ENCODE results near the gene AFM. TPM values are rescaled to one million over a fixed set of nuclear protein-coding genes. Genes with fewer than 3 reads are reported as not detected.

AFM gene
- total RNA-seq, 1 experiment from 2014 or later = not detected

DNA sequence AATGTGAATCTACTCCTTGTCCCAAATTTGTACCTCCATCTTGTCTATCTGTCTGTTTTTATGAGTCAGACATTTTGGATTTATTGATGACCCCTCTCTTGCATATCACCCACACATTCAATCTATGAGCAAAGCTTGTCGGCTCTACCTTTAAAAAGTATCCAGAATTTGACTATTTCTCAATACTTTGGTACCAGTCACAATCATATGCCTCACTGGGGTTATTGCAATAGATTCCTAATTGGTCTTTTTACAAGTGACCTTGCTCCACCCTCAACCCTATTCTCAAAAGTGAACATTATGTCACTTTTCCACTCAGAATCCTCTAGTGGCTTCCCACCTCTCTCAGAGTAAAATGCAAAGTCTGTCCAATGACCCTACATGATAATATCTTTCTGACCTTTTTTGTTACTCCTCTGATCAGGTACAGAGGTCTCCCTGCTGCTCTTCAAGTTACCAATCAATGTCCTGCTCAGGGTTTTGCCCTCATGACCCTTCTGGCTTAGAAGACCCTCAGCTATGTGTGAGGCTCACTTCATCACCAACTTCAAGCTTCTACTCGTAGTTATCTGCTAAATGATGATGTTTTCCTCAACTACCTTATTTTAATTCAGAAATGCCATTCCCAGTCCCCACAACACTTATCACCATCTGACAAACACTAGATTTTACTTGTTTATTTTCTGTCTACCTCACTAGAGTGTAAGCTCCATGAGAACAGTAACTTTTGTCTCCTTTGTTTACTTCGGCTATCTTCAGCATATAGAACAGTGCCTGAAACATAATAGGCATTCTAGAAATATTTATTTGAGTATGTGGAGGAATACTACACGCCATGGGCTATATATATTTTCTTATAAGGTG lies 23.1 kb upstream of the AFM start:
- Mint-ChIP-seq H3K27ac (no peak overlapping the region), H3K4me3 (no peak overlapping the region), H3K9me3 (peaks cover 6 to 9% of the 10 kb centered on the region in 2 experiments; a peak in 3 of 5 replicates), H3K4me1 (peaks cover 12 to 14% of the 10 kb centered on the region in 2 experiments), H3K36me3 (ENCODE audit: insufficient read depth in 1 of 3, low read depth in 3 of 3) (peaks cover 16 to 34% (median 19%) of the 10 kb centered on the region in 3 experiments), H3K27me3 (ENCODE audit: low read depth) (no peaks in the 10 kb centered on the region)
- Histone ChIP-seq H3K14ac (ENCODE audit: insufficient read depth, low read length) (no peak overlapping the region), H4K5ac (ENCODE audit: insufficient read length, low read depth, low read length) (no peak overlapping the region), H3K9ac (ENCODE audit: extremely low read depth, insufficient read length, low read length) (no peak overlapping the region), H4K20me1 (ENCODE audit: control insufficient read depth, insufficient read depth, insufficient read length) (no peaks in the 10 kb centered on the region), H2AK5ac (ENCODE audit: insufficient read length, low read length) (no peak overlapping the region), H3K4me2 (ENCODE audit: insufficient read depth, insufficient read length, low read length) (no peak overlapping the region), H3K56ac (ENCODE audit: insufficient read length, low read depth, low read length) (no peak overlapping the region), H4K8ac (replicated peaks; ENCODE audit: insufficient read length, low read depth, low read length) (no peak overlapping the region), H3K4ac (ENCODE audit: low read depth, low read length) (no peak overlapping the region), H3K23ac (ENCODE audit: insufficient read length, low read depth, low read length) (no peak overlapping the region), H3K27me3 (ENCODE audit: insufficient read depth, low read length) (no peaks in the 10 kb centered on the region), H3K79me1 (ENCODE audit: insufficient read depth, low read depth, low read length, poor library complexity, severe bottlenecking) (no peaks in the 10 kb centered on the region), H3K4me1 (ENCODE audit: insufficient read depth, low read length) (peaks cover 3% of the 10 kb centered on the region; the same call in 1 of the 2 replicates), H2BK5ac (ENCODE audit: insufficient read length, low read length) (no peak overlapping the region), H3T11ph (ENCODE audit: low read length) (no peak overlapping the region), H2AFZ (ENCODE audit: low read length) (no peak overlapping the region), H2BK15ac (ENCODE audit: low read depth, low read length) (no peak overlapping the region), H2BK120ac (ENCODE audit: low read depth, low read length, poor library complexity, severe bottlenecking) (no peak overlapping the region), H4K91ac (ENCODE audit: insufficient read length, low read depth, low read length) (no peak overlapping the region), H3K27ac (ENCODE audit: insufficient read length, low read depth, low read length) (no peak overlapping the region), H2BK20ac (ENCODE audit: low read depth, low read length, poor library complexity, severe bottlenecking) (no peak overlapping the region), H3K23me2 (ENCODE audit: insufficient read length, low read depth, low read length, poor library complexity, severe bottlenecking) (no peaks in the 10 kb centered on the region), H3K9me3 (ENCODE audit: control insufficient read depth, low read depth, low read length) (no peaks in the 10 kb centered on the region), H2BK12ac (ENCODE audit: insufficient read length, low read depth, low read length) (no peak overlapping the region), H3K79me2 (ENCODE audit: insufficient read depth, low read length) (no peaks in the 10 kb centered on the region), H3K18ac (ENCODE audit: insufficient read length, low read depth, low read length) (no peak overlapping the region)
- no peak for DNase-seq
- TF ChIP-seq CTCF (conservative IDR thresholded peaks at IDR 0.05) = no peak
- WGBS (ENCODE audit: extremely low coverage, insufficient read length, low lambda C conversion rate) = no CpG with 5 or more reads among the region's 4 CpGs
